Measurements from ENCODE around the gene USP35.

The USP35 gene

GRCh38 chr11:78210000-78210608 is 21.4 kb downstream of the USP35 start:
- H3K4me1 Mint-ChIP-seq (ENCODE audit: low read depth) = peaks cover 9% of the 10 kb centered on the region
- H3K27ac Mint-ChIP-seq = no peak overlapping the region
- intact Hi-C loops (cut with micrococcal nuclease) = no loop called here
- H3K9me3 Mint-ChIP-seq = no peaks in the 10 kb centered on the region
- no peak overlapping the region for H3K4me3 Mint-ChIP-seq
- H3K36me3 Mint-ChIP-seq (ENCODE audit: low read depth) = peaks cover 76% of the 10 kb centered on the region
- no peaks in the 10 kb centered on the region for H3K27me3 Mint-ChIP-seq

GRCh38 chr11:78211565-78211964 is 22.8 kb downstream of the USP35 start:
- no peaks in the 10 kb centered on the region for H3K27me3 Mint-ChIP-seq
- no peak overlapping the region for H3K27ac Mint-ChIP-seq
- H3K4me1 Mint-ChIP-seq (ENCODE audit: low read depth) = peaks cover 9% of the 10 kb centered on the region
- H3K4me3 Mint-ChIP-seq = no peak overlapping the region
- intact Hi-C loops (cut with micrococcal nuclease) = no loop called here
- H3K9me3 Mint-ChIP-seq = no peaks in the 10 kb centered on the region
- H3K36me3 Mint-ChIP-seq (ENCODE audit: low read depth) = peaks cover 80% of the 10 kb centered on the region

- Mint-ChIP-seq H3K4me1 (ENCODE audit: low read depth) (peaks cover 17% of the 10 kb centered on the region), H3K4me3 (no peak overlapping the region), H3K36me3 (ENCODE audit: low read depth) (peaks cover 80% of the 10 kb centered on the region), H3K27ac (no peak overlapping the region), H3K9me3 (no peaks in the 10 kb centered on the region), H3K27me3 (no peaks in the 10 kb centered on the region)
- intact Hi-C loops (cut with micrococcal nuclease) = no loop called here
These were observed 24.1 kb downstream of the USP35 start for GRCh38 chr11:78212586-78213371.

- H3K4me3 Mint-ChIP-seq = no peak overlapping the region
- intact Hi-C loops (cut with micrococcal nuclease) = no loop called here
- H3K9me3 Mint-ChIP-seq = no peaks in the 10 kb centered on the region
- no peak overlapping the region for H3K27ac Mint-ChIP-seq
- H3K4me1 Mint-ChIP-seq (ENCODE audit: low read depth) = peaks cover 22% of the 10 kb centered on the region
- H3K27me3 Mint-ChIP-seq = no peaks in the 10 kb centered on the region
- H3K36me3 Mint-ChIP-seq (ENCODE audit: low read depth) = peaks cover 82% of the 10 kb centered on the region
These were observed 25.0 kb downstream of the USP35 start for GRCh38 chr11:78213526-78214330.

- Mint-ChIP-seq H3K27me3 (no peaks in the 10 kb centered on the region), H3K27ac (no peak overlapping the region), H3K36me3 (ENCODE audit: low read depth) (peaks cover 82% of the 10 kb centered on the region), H3K4me3 (no peak overlapping the region), H3K9me3 (no peaks in the 10 kb centered on the region), H3K4me1 (ENCODE audit: low read depth) (peaks cover 23% of the 10 kb centered on the region)
- intact Hi-C loops (cut with micrococcal nuclease) = no loop called here
These were observed 25.8 kb downstream of the USP35 start for GRCh38 chr11:78214331-78215194.

GRCh38 chr11:78216021-78216420 is 27.3 kb downstream of the USP35 start:
- intact Hi-C loops (cut with micrococcal nuclease) = no loop called here
- no peak overlapping the region for H3K27ac Mint-ChIP-seq
- H3K9me3 Mint-ChIP-seq = no peaks in the 10 kb centered on the region
- peaks cover 23% of the 10 kb centered on the region for H3K4me1 Mint-ChIP-seq (ENCODE audit: low read depth)
- H3K27me3 Mint-ChIP-seq = no peaks in the 10 kb centered on the region
- no peak overlapping the region for H3K4me3 Mint-ChIP-seq
- peaks cover 85% of the 10 kb centered on the region for H3K36me3 Mint-ChIP-seq (ENCODE audit: low read depth)

GRCh38 chr11:78216571-78217287 is 28.0 kb downstream of the USP35 start:
- Mint-ChIP-seq H3K9me3 (no peaks in the 10 kb centered on the region), H3K27ac (no peak overlapping the region), H3K27me3 (no peaks in the 10 kb centered on the region), H3K36me3 (ENCODE audit: low read depth) (peaks cover 92% of the 10 kb centered on the region), H3K4me3 (no peak overlapping the region), H3K4me1 (ENCODE audit: low read depth) (peaks cover 23% of the 10 kb centered on the region)
- intact Hi-C loops (cut with micrococcal nuclease) = no loop called here

- intact Hi-C loops (cut with micrococcal nuclease) = no loop called here
- no peaks in the 10 kb centered on the region for H3K9me3 Mint-ChIP-seq
- H3K36me3 Mint-ChIP-seq (ENCODE audit: low read depth) = peaks cover 97% of the 10 kb centered on the region
- H3K27me3 Mint-ChIP-seq = no peaks in the 10 kb centered on the region
- H3K4me3 Mint-ChIP-seq = no peak overlapping the region
- H3K4me1 Mint-ChIP-seq (ENCODE audit: low read depth) = peaks cover 19% of the 10 kb centered on the region
- H3K27ac Mint-ChIP-seq = no peak overlapping the region
These were observed 29.2 kb downstream of the USP35 start for GRCh38 chr11:78217650-78218541.

- H3K9me3 Mint-ChIP-seq = no peaks in the 10 kb centered on the region
- intact Hi-C loops (cut with micrococcal nuclease) = no loop called here
- peaks cover 99% of the 10 kb centered on the region for H3K36me3 Mint-ChIP-seq (ENCODE audit: low read depth)
- peaks cover 19% of the 10 kb centered on the region for H3K4me1 Mint-ChIP-seq (ENCODE audit: low read depth)
- no peaks in the 10 kb centered on the region for H3K27me3 Mint-ChIP-seq
- no peak overlapping the region for H3K27ac Mint-ChIP-seq
- no peak overlapping the region for H3K4me3 Mint-ChIP-seq
These were observed 30.2 kb downstream of the USP35 start for GRCh38 chr11:78218707-78219492.

- Mint-ChIP-seq H3K4me3 (no peak overlapping the region), H3K36me3 (ENCODE audit: low read depth) (peaks cover 99% of the 10 kb centered on the region), H3K27ac (no peak overlapping the region), H3K4me1 (ENCODE audit: low read depth) (peaks cover 19% of the 10 kb centered on the region), H3K27me3 (no peaks in the 10 kb centered on the region), H3K9me3 (no peaks in the 10 kb centered on the region)
- intact Hi-C loops (cut with micrococcal nuclease) = no loop called here
These were observed 30.9 kb downstream of the USP35 start for GRCh38 chr11:78219493-78220217.

All from dendritic cell treated with granulocyte-macrophage colony-stimulating factor and Interleukin-4, amounts not matched to agents 40 ng/mL and 50 ng/mL, for 4 days (primary cell).